ENCODE data around the gene SERPINA12.

SERPINA12 gene

DNA sequence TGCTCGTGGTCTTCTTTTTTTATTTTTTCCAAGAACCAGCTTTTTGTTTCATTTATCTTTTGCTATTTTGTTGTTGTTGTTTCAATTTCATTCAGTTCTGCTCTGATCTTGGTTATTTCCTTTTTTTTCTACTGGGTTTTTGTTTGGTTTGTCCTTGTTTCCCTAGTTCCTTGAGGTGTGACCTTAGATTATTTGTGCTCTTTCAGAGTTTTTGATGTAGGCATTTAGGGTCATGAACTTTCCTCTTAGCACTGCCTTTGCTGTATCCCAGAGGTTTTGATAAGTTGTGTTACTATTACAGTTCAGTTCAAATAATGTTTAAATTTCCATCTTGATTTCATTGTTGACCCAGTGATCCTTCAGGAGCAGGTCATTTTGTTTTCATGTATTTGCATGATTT lies 53.3 kb downstream of the SERPINA12 start:
- Mint-ChIP-seq H3K4me1 (no peaks in the 10 kb centered on the region), H3K27me3 (peaks cover 18% of the 10 kb centered on the region), H3K36me3 (ENCODE audit: low read depth) (no peaks in the 10 kb centered on the region), H3K9me3 (peaks cover 6% of the 10 kb centered on the region), H3K27ac (no peak overlapping the region), H3K4me3 (no peak overlapping the region)
- ATAC-seq (no peak), DNase-seq (no peak)

DNA sequence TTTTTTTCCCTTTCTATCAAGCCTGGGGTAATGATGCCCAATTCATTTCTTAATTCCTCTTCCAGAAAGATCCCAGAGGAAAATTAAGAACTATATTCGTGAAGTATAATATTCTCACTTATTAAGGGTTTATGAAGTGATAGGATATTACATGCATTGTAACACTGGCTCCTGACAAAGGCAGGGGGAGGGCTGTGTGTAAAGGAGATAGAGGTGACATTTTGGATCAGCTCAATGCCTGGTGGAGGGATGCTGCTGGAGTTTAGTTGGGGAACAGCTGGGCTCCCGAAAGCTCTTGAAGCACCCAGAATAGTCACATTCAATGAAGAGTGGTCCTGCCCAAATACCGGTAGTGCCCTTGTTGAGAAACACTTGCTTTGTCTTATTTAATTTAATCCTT lies 57.4 kb downstream of the SERPINA12 start:
- no peaks in the 10 kb centered on the region for H3K9me3 Mint-ChIP-seq
- no peaks in the 10 kb centered on the region for H3K36me3 Mint-ChIP-seq (ENCODE audit: low read depth)
- H3K4me3 Mint-ChIP-seq, result no peak overlapping the region
- H3K4me1 Mint-ChIP-seq, result no peaks in the 10 kb centered on the region
- no peak overlapping the region for H3K27ac Mint-ChIP-seq
- no peak for DNase-seq
- H3K27me3 Mint-ChIP-seq, result peaks cover 19% of the 10 kb centered on the region
- ATAC-seq, result no peak

DNA sequence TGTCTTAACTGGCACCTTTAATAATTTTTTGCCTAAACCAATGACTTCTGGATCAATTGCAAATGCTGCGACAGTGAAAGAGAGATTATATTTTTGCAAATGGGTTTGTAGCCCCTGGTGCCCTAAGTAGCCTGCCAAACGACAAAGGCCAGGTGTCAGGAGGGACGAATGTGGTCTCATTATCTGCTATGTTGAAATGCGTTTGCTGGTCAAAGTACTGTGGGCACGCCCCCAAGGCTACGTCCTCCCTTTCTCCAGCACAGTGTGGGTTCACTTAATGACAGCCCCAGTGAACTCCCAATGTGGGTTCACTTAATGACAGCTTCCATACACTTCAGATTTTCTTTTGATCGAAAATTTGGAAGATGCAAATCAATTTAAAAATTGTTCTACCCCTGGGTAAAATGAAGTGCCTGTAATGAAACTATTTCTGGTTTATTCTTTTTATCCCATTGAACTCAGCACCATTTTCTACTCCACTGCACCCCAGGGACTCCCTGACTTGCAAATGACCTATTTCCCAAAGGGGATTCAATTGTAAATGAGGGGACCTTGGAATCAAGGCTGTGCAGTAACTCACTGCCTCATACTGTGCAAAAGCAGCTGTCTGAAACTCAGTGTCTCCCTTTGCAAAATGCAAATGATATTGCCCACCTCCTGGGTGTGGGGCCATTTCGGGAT lies 58.0 kb downstream of the SERPINA12 start:
- Mint-ChIP-seq H3K4me1 (no peaks in the 10 kb centered on the region), H3K4me3 (no peak overlapping the region), H3K27me3 (peaks cover 19% of the 10 kb centered on the region), H3K36me3 (ENCODE audit: low read depth) (no peaks in the 10 kb centered on the region), H3K9me3 (no peaks in the 10 kb centered on the region), H3K27ac (no peak overlapping the region)
- ATAC-seq (no peak), DNase-seq (no peak)

DNA sequence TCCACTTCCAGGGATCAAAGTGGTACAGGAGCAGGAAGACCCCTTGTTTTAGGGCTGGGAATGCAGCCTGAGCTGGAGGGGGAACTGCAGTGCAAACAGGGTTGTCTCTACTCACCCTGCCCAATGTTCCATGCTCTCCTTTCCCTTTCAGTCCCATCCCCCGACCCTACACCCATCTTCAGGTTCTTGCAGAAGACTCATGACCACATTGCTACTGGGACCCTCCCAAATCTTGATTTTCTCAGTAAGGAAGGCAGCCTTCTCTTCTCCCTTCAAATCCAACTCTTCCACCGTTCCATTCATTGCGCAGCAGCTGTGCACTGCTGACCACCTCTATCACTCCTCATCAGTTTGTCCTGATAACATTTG lies 58.6 kb downstream of the SERPINA12 start:
- Mint-ChIP-seq H3K27me3 (peaks cover 19% of the 10 kb centered on the region), H3K4me1 (no peaks in the 10 kb centered on the region), H3K9me3 (no peaks in the 10 kb centered on the region), H3K27ac (no peak overlapping the region), H3K36me3 (ENCODE audit: low read depth) (no peaks in the 10 kb centered on the region), H3K4me3 (no peak overlapping the region)
- no peak for ATAC-seq
- no peak for DNase-seq

DNA sequence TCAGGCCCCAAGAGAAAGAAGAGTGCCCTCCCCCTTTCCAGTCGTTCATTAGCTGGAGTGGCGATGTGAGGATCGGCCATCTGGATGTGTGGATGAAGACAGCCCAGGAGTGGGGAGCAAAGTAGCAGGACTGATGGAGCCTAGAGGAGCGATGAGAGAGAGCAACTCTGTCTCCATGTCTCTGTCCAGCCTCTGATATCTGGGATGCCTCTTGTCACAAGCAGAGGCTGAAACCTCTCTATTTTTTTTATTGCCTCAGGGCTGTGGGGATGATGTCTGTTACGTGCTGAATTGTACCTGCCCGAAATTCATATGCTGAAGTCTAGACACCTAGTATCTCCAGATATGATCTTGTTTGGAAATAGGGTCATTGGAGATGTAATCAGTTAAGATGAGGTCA lies 59.3 kb downstream of the SERPINA12 start:
- no peaks in the 10 kb centered on the region for H3K9me3 Mint-ChIP-seq
- H3K4me3 Mint-ChIP-seq, result no peak overlapping the region
- H3K36me3 Mint-ChIP-seq (ENCODE audit: low read depth), result no peaks in the 10 kb centered on the region
- DNase-seq, result no peak
- ATAC-seq, result no peak
- no peak overlapping the region for H3K27ac Mint-ChIP-seq
- H3K27me3 Mint-ChIP-seq, result peaks cover 19% of the 10 kb centered on the region
- H3K4me1 Mint-ChIP-seq, result no peaks in the 10 kb centered on the region

DNA sequence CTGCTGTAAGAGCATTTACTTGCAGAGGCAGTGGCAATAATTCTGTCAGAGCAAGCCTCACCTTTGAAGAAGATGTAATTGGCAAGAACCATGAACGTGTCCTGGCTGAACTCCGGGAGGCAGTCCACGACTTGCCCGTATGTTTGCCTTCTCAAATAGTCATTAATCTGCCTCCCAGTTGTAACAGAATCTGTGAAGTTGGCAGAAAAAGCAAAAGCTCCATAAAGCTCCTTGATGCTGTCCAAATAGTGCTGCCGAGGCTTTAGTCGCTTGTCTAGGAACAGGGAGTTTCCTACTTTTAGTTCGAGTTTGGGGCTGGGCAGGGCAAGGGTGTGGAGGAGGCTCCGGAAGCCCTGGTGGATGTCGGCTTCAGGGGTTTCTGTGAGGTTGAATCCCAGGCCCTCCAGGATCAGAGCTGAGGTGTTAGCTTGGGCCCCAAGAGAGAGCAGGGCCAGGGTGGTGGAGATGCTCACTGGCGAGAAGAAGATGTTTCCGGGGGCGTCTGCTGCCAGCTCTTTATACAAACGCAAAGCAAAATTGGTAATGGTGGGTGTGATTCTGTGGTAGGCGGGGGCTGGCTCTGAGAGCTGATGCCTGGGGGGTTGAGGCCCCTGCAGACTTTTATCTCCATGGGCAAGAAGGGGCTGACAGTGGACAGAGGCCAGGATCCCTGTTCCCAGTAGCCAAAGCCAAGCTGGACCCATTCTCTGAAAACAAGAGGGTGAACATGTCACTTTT lies 61.0 kb downstream of the SERPINA12 start:
- no peaks in the 10 kb centered on the region for H3K9me3 Mint-ChIP-seq

DNA sequence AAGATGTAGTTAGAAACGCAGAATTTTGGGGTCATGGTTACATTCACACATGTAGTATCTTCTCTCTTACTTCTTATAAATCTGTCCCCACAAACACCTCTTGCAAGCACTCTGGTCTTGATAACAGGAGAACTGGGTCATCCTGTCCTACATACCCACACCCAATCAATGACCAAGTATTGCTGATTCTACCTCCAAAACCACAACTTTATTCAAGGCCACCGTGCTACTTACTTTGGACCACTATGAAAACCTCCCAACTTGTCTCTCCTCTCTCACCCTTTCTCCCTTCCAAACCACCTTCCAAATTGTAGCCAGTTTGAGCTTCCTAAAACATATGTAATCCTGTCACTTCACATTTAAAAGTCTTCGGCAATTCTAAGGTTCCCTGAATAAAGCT lies 62.1 kb downstream of the SERPINA12 start:
- Mint-ChIP-seq H3K9me3 (no peaks in the 10 kb centered on the region), H3K27me3 (peaks cover 12% of the 10 kb centered on the region), H3K4me3 (no peak overlapping the region), H3K27ac (no peak overlapping the region), H3K4me1 (no peaks in the 10 kb centered on the region), H3K36me3 (ENCODE audit: low read depth) (no peaks in the 10 kb centered on the region)
- no peak for DNase-seq
- ATAC-seq, result no peak

More for the DNA sequence above, 61.0 kb downstream of the SERPINA12 start:
- H3K27me3 Mint-ChIP-seq, result peaks cover 12% of the 10 kb centered on the region
- H3K4me3 Mint-ChIP-seq, result no peak overlapping the region
- no peaks in the 10 kb centered on the region for H3K36me3 Mint-ChIP-seq (ENCODE audit: low read depth)
- H3K4me1 Mint-ChIP-seq, result no peaks in the 10 kb centered on the region
- no peak for ATAC-seq
- no peak overlapping the region for H3K27ac Mint-ChIP-seq
- DNase-seq, result no peak

DNA sequence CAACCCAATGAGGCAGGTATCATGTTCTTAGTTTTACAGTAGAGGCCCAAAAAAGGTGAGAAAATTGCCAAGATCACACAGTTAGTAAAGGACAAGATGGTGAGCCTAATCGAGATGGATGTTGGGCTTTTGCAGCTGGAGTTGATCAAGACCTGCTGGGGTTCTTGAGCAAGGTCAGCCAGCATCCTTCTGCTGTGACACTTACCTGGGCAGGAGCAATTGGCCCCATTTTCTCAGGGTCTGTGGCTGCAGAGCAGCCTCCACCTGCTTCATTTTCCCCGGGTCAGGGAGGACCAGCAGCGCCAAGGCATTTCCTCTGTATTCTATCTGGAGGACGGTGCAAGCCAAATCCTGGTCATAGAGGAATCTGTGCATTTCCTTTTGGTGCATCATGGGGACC lies 63.1 kb downstream of the SERPINA12 start:
- DNase-seq (no peak), ATAC-seq (no peak)
- Mint-ChIP-seq H3K27me3 (peaks cover 15% of the 10 kb centered on the region), H3K9me3 (no peaks in the 10 kb centered on the region), H3K36me3 (ENCODE audit: low read depth) (no peaks in the 10 kb centered on the region), H3K27ac (no peak overlapping the region), H3K4me1 (no peaks in the 10 kb centered on the region), H3K4me3 (no peak overlapping the region)

DNA sequence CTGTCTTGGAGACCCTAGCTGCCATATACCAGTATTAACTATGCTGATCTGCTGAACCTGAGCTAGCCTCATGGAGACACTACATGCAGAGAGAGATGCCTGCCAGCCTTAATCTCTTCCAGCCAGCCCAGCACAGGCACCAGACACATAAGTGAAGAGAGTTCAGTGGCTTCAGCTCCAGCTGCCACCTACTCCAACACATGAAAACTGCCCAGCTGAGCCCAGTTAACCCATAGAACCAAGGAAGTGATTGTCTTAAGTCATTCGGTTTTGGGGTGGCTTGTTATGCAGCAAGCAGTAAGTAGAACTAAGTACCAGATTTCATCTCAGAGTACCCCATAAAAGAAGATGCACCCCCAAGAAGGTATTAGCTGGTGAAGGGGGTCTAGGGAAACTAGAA lies 64.3 kb downstream of the SERPINA12 start:
- DNase-seq, result no peak
- no peak for ATAC-seq
- no peaks in the 10 kb centered on the region for H3K4me1 Mint-ChIP-seq
- H3K9me3 Mint-ChIP-seq, result no peaks in the 10 kb centered on the region
- H3K27me3 Mint-ChIP-seq, result peaks cover 9% of the 10 kb centered on the region
- no peaks in the 10 kb centered on the region for H3K36me3 Mint-ChIP-seq (ENCODE audit: low read depth)
- H3K27ac Mint-ChIP-seq, result no peak overlapping the region
- no peak overlapping the region for H3K4me3 Mint-ChIP-seq

DNA sequence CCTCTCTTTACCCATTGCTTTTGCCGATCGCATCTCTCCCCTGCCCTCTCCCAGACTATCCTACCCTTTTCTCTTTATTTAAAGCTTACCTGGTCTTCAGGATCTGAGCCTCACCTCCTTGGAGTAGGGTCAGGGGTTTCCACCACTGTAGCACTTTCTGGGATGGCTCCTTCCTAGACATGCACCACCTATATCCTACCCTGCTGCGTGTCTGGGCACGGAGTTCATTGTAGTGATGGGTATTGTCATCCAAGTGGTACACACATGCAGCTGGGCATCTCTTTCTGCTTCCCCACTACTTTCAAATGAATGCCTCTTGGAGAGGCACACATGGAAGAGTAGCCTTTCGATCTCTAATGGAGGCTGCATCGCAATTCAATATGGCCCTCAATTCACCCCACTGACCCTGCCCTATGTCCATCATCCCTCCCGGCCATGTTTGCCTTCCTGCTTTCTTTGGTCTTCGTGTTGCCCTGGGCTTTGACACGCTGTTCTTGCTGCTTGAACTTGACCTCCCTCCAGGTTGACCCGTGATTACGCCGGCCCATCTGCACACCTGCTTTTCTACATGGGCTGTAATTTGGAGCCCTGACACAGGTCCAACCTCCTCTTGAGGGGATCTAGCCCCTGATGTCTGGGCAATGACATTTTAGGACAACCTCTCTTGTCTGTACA lies 67.6 kb downstream of the SERPINA12 start:
- no peaks in the 10 kb centered on the region for H3K9me3 Mint-ChIP-seq
- peaks cover 8% of the 10 kb centered on the region for H3K27me3 Mint-ChIP-seq
- H3K4me3 Mint-ChIP-seq, result no peak overlapping the region
- no peak for DNase-seq
- no peak for ATAC-seq
- H3K4me1 Mint-ChIP-seq, result no peaks in the 10 kb centered on the region
- H3K27ac Mint-ChIP-seq, result no peak overlapping the region
- H3K36me3 Mint-ChIP-seq (ENCODE audit: low read depth), result no peaks in the 10 kb centered on the region

DNA sequence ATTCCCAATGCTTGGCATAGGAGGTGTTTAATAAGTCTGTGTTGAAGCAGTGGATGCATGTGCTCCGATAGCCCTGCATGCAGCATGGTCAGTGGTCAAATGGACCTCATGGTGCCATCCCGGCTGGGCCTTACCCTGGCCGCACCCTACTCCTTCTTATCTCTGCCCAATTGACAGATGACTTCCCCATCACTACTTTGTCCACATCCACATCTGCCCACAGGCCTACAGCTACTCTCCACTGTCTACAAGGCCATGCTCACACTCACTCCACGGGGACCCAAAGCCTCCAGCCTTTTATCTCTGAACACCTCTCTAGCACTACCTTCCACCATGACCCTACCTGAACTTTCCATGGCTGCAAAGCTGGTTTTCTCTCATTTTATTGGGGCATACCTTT lies 68.1 kb downstream of the SERPINA12 start:
- H3K27ac Mint-ChIP-seq, result no peak overlapping the region
- no peak overlapping the region for H3K4me3 Mint-ChIP-seq
- peaks cover 10% of the 10 kb centered on the region for H3K27me3 Mint-ChIP-seq
- H3K4me1 Mint-ChIP-seq, result no peaks in the 10 kb centered on the region
- H3K36me3 Mint-ChIP-seq (ENCODE audit: low read depth), result no peaks in the 10 kb centered on the region
- ATAC-seq (no peak), DNase-seq (no peak)
- H3K9me3 Mint-ChIP-seq, result no peaks in the 10 kb centered on the region

- Mint-ChIP-seq H3K36me3 (ENCODE audit: low read depth) (no peaks in the 10 kb centered on the region), H3K4me1 (no peaks in the 10 kb centered on the region), H3K4me3 (no peak overlapping the region), H3K27ac (no peak overlapping the region), H3K9me3 (no peaks in the 10 kb centered on the region), H3K27me3 (peaks cover 15% of the 10 kb centered on the region)
- ATAC-seq, result no peak
- DNase-seq, result no peak
Measured at GRCh38 chr14:94439453-94440057, 69.7 kb downstream of the SERPINA12 start.

Measured in activated naive CD8-positive, alpha-beta T cell treated with anti-CD3 and anti-CD28 coated beads, Interleukin-2, amount 50 U/mL, for 24 hours (primary cell).